Measurements from ENCODE around the gene HHIPL1. TPM values are rescaled to one million over a fixed set of nuclear protein-coding genes. Genes with fewer than 3 reads are reported as not detected.

Gene HHIPL1
- total RNA-seq, 2 experiments from 2014 or later: 0.25 to 0.72 TPM

DNA sequence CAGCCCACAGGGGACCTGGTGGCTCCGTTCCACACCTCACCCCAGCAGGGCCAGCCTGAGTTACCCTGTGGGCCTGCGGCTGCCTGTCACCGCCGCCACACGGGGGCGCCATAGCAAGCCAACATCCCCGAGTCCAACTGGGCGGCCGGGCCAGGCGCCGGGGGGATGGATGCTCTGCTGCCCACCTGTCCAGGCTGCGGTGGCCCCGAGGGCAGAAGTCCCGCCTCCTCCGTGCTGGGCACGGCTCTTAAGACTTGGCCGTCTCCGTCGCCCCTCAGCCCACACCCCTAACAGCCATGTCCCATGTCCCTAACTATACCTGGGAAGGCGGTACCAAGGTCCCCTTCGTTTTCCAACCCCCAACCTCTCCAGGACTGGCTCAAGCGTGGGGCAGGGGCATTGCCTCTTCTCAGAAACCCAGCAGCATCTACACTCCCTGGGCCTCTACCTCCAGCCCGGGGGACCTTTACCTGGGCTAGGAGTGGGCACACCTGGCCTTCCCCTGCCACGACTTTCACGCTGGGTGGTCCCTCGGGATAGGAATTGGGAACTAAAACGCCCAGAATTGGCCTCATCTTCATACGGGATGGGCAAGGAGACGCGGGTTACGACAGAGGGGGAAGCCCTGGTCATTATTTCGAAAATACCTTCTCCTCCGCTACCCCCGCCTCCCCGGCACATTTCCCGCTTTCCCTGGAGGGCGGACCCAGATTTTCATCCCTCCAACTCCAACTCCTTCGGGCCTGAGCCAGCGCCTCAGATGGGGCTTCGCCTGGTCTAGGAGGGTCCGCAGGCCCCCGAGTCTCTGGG lies 38.1 kb downstream of the HHIPL1 start:
- TSS peak; percentile 96 for BruUV-seq (replicated peaks)
- H3K36me3 ChIP-seq (ENCODE audit: insufficient read depth, low read length): no peaks in the 10 kb centered on the region
- H3K9me3 ChIP-seq (ENCODE audit: low read length): peaks cover 6% of the 10 kb centered on the region
- intact Hi-C loops (cut with micrococcal nuclease; ENCODE audit: unreplicated experiment): loop anchor here (2.0 to 5.0 kb wide), 2 partner anchors 202 to 384 kb away; partner anchors contain the start of gene EVL
- H3K79me2 ChIP-seq (ENCODE audit: insufficient read depth, low read depth, low read length): no peaks in the 10 kb centered on the region
- H3K4me3 ChIP-seq (ENCODE audit: low read depth, low read length, poor library complexity, severe bottlenecking): peak overlapping the region; percentile 89
- TF ChIP-seq, protein P1, sequence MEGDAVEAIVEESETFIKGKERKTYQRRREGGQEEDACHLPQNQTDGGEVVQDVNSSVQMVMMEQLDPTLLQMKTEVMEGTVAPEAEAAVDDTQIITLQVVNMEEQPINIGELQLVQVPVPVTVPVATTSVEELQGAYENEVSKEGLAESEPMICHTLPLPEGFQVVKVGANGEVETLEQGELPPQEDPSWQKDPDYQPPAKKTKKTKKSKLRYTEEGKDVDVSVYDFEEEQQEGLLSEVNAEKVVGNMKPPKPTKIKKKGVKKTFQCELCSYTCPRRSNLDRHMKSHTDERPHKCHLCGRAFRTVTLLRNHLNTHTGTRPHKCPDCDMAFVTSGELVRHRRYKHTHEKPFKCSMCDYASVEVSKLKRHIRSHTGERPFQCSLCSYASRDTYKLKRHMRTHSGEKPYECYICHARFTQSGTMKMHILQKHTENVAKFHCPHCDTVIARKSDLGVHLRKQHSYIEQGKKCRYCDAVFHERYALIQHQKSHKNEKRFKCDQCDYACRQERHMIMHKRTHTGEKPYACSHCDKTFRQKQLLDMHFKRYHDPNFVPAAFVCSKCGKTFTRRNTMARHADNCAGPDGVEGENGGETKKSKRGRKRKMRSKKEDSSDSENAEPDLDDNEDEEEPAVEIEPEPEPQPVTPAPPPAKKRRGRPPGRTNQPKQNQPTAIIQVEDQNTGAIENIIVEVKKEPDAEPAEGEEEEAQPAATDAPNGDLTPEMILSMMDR (conservative IDR thresholded peaks at IDR 0.05; ENCODE audit: low read length): peak; percentile 97
- no peak for TF ChIP-seq EZH2phosphoT487 (IDR thresholded peaks at IDR 0.05; ENCODE audit: borderline replicate concordance, low read depth, low read length)
- POLR2A ChIA-PET: no interaction called here
- H3K9me2 ChIP-seq (ENCODE audit: insufficient read depth, low read length): no peaks in the 10 kb centered on the region
- peak; percentile 84 for DNase-seq (ENCODE audit: low spot score)
- H3K4me1 ChIP-seq (ENCODE audit: insufficient read depth, low read length, poor library complexity, severe bottlenecking): peaks cover 38% of the 10 kb centered on the region
- H3K27ac ChIP-seq (ENCODE audit: low read depth, low read length, poor library complexity, severe bottlenecking): peak overlapping the region; percentile 60
- H4K20me1 ChIP-seq (ENCODE audit: insufficient read depth, low read length): no peaks in the 10 kb centered on the region
- peak overlapping the region; percentile 86 for H2AFZ ChIP-seq (ENCODE audit: low read length)
- CTCF ChIA-PET (ENCODE audit: unreplicated experiment): interaction anchor here (0.6 to 1.0 kb wide), 2 partner anchors 16 to 258 kb away, joined by 4 to 6 read pairs; no protein-coding TSS in a partner anchor
- H3K4me2 ChIP-seq (ENCODE audit: low read length): peak overlapping the region; percentile 87

DNA sequence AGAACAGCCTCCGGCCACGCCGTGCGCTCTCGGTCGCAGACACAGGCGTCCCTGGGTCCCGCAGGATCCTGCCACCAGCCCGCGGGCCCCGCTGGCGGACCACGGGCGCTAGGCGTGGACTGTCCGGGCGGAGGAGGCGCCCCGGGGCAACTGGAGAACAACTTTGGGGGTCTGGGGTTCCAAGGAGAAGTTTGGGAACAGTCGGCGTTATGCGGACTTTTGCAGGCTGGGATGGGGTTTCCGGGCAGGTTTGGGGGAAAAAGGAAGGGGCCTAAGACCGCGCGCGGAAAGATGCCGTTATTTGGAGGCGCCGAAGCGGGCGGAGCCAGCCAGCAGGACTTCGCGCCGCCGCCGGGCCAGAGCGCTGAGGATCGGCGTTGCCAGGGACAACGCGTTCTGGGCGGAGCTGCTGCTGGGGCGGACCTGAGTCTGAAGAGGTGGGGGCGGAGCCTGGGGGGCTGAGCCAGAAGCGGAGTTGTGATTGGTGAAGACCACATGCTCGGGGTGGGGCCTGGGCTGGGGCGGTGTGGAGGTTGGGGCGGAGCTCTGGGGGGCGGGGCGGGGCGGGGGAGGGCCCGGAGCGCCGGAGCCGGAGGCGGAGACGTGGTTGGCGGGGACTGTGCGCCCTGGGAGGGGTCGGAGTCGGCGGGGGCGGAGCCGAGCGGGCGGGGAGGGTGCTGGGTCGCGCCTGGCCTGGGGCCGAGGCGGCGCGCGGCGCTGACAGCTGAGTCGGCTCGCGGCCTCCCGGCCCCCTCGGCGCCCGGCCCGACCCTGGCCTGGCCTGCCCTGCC lies 38.9 kb downstream of the HHIPL1 start, which contains the start of gene CYP46A1:
Gene CYP46A1, plus strand, starts transcription at position 680 of the 791 bp plus-strand sequence. CDS start 120 bp downstream, outside the sequence.
- H3K4me3 ChIP-seq (ENCODE audit: low read depth, low read length, poor library complexity, severe bottlenecking): peak within 1 kb of the TSS; percentile 89
- no TSS peak for BruUV-seq (replicated peaks)

More for the DNA sequence above, 38.9 kb downstream of the HHIPL1 start, which contains the start of gene CYP46A1:
- Histone ChIP-seq H3K27ac (ENCODE audit: low read depth, low read length, poor library complexity, severe bottlenecking) (peak within 1 kb of the TSS; percentile 60), H3K4me2 (ENCODE audit: low read length) (peak within 1 kb of the TSS; percentile 88), H3K36me3 (ENCODE audit: insufficient read depth, low read length) (no peaks in the 10 kb centered on the region), H2AFZ (ENCODE audit: low read length) (peak within 1 kb of the TSS; percentile 86), H3K4me1 (ENCODE audit: insufficient read depth, low read length, poor library complexity, severe bottlenecking) (peaks cover 42% of the 10 kb centered on the region), H3K9me3 (ENCODE audit: low read length) (no peaks in the 10 kb centered on the region), H3K79me2 (ENCODE audit: insufficient read depth, low read depth, low read length) (no peaks in the 10 kb centered on the region), H4K20me1 (ENCODE audit: insufficient read depth, low read length) (no peaks in the 10 kb centered on the region), H3K9me2 (ENCODE audit: insufficient read depth, low read length) (no peaks in the 10 kb centered on the region)
- ChIA-PET POLR2A (interaction anchor here (0.6 to 1.3 kb wide), 7 partner anchors 11 to 215 kb away, joined by 3 to 5 read pairs (median 3); partner anchors contain the start of gene CCNK), CTCF (ENCODE audit: unreplicated experiment) (interaction anchor here (0.5 to 0.7 kb wide), 9 partner anchors 15 to 677 kb away, joined by 3 to 8 read pairs (median 4); no protein-coding TSS in a partner anchor)
- intact Hi-C loops (cut with micrococcal nuclease; ENCODE audit: unreplicated experiment): loop anchor here (1.0 to 5.0 kb wide), 4 partner anchors 19 to 383 kb away; partner anchors contain the start of genes CCDC85C and EVL
- peak; percentile 100 for DNase-seq (ENCODE audit: low spot score)
- TF ChIP-seq, protein P1 (conservative IDR thresholded peaks at IDR 0.05; ENCODE audit: low read length): no peak
- TF ChIP-seq EZH2phosphoT487 (IDR thresholded peaks at IDR 0.05; ENCODE audit: borderline replicate concordance, low read depth, low read length): no peak
